HG03575 (cell line): Measurements from ENCODE around the gene PRDM1.

ENCODE experiments used
- ATAC-seq: cut with Tn5 transposase; IDR thresholded peaks from one replicate; pipeline ENCODE4 v1.9.1; 2021; ENCODE audit not compliant: unreplicated experiment, insufficient number of reproducible peaks, low FRiP score; ENCODE audit errors: extremely low read depth

The PRDM1 gene

DNA sequence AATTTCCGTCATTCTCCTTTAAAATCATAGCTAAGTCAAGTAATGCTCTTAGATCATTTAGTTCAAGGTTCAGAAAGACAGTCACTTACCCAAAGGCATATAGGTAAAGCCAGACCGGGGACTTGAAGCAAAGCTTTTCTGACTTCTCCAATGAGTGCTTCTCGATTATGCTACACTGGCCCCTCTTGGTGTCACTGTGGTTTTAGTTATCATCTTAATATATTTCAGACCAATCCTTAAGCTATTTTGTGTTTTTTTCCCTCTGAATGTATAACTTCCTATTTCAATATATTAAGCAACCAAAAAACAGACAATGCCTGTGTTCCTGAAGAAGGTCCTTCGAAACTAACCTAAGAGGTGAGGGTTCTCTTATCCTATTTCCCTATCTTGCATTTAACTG, 3.9 kb downstream of the PRDM1 start:
- ATAC-seq: no peak

DNA sequence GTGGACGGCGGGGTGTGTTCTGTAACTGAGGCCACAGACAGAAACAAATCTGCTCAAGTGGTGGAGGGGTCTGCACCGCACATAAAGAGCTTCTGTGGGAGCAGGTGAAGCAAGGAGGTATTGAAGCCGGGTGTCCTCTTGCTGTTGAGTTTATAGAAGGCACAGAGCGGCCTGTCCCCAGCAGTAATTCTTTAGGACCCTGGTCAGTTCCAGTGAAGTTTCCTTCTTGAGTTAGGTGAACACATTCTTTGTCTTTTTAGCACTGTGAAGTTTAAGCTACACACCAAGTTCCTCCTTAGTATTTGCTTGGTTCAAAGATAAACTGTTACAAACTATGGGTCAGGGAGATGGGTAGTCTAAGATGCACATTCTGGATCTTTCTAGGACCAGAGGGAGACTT, 6.1 kb downstream of the PRDM1 start:
- ATAC-seq: no peak

DNA sequence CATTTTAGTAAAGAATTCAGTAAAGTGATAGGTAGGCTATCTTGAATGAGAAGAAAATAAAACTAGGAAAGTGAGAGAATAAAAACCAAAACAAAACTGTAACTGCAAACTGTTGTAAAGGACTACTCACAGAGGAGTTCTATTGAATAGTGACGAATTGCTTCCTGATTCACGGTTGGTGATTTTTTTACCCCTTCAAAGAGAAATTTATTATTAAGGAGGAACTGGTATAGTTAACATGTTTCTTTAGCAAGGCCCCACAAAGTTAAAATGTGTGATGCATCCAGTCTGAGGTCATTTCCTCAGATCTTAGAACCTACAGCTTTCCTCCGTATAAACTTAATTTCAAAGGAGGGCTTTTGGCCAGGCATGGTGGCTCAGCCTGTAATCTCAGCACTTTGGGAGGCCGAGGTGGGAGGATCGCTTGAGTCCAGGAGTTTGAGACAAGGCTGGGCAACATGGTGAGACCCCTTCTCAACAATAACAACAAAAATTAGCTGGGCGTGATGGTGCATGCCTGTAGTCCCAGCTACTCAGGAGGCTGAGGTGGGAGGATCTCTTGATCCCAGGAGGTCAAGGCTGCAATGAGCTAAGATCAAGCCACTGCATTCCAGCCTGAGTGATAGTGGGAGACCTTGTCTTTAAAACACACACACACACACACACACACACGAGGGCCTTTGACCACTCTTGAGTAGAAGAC, 8.3 kb downstream of the PRDM1 start:
- no peak for ATAC-seq

DNA sequence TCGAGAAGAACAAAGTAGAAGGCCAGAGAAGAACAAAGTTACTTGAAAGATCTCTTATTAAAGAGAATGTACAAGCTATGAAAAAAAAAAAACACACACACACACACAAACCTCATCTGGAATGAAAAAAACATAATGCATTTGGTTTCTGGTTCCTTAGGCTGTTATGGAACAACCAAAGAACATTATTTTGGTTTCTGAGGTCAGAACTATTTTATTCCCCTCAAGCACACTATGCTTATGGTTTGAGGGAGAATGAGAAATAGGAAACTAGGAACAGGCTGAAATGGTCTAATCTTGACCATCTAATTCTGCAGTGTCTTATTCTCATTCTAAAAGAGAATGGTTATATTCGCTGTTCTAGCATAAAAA, 8.8 kb downstream of the PRDM1 start:
- no peak for ATAC-seq

DNA sequence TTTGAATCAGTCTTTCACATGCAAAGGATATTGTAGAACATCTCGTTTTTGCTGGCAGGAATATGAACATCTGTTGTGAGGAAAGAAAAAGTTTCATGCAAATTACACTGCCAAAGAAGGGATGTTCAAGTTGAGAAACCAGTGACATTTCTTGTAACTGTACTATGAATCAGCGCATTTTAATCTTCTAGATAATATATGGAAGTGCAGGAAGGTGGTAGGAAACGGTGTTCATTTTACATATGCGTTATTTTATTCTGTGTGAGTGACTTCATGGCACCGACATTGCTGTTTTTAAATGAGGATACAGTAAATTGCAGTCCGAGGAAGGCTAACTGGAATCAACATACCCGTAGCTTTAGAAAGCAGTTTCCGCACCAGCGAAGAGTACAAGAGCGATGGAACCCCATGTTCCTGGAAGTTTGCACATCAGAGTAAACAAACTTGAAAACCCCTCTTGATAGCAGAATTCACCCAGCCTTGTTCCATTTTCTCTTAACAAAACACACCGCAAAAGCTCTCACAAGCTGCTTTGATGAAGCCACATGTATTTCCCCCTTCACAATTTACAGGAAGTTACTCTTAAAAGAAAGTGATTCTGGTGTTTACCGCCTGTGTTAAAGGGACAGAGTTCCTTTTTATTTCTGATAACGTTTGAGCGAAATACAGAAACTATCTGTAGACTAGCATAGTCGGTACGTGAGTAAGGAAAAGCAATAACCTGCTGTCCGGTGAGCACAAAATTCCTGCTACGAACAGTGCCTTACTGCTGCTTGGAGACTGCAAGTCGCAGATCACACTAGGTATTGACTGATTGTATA, 11.5 kb downstream of the PRDM1 start:
- no peak for ATAC-seq

DNA sequence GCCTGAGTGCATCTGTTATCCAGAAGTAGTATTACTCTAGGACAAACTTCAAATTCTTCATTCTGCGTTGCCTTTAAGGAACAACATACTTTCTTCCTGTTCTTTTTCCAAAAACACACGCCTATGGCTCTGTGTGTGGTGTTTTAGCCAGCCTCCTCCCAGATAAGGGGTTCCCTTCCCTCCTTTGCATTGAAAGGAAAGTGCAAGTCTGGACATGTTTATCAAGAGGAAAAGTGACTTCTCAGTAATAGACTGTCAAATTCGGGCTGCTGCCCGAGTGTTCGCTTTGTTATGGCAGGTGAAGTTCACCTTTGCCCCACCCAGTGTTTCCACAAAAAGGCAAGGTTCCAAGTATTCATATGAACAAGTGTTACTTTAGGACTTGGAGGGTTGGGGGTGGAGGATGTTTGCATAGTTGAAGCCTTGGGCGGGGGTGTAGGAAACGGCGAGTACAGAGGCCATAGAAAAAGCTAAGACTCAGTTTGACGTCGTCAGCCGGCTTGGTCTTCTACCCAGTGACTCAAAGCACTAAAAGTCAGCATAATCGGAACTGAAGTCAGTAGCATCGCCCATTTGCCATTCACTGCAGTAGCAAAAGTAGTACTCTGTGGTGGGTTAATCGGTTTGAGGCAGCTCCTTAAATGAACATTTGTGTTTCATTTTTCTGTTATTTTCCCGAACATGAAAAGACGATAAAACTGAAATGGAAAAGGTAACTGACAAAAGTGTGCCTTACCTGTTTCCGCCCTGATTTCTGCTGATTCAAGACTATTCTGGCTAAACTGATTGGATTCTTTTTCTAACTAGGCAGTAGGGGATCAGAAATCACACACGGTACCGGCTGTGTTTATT, 12.5 kb downstream of the PRDM1 start:
- ATAC-seq: no peak

DNA sequence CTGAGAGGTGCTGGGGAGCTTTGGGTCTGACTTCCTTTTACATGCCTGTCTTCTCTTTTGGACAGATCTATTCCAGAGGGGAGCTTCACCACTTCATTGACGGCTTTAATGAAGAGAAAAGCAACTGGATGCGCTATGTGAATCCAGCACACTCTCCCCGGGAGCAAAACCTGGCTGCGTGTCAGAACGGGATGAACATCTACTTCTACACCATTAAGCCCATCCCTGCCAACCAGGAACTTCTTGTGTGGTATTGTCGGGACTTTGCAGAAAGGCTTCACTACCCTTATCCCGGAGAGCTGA, 13.1 kb downstream of the PRDM1 start:
- no peak for ATAC-seq

GRCh38 chr6:106100755-106101154, 14.6 kb downstream of the PRDM1 start:
- ATAC-seq: no peak

- ATAC-seq: no peak
Measured at GRCh38 chr6:106101466-106101865, 15.3 kb downstream of the PRDM1 start.

DNA sequence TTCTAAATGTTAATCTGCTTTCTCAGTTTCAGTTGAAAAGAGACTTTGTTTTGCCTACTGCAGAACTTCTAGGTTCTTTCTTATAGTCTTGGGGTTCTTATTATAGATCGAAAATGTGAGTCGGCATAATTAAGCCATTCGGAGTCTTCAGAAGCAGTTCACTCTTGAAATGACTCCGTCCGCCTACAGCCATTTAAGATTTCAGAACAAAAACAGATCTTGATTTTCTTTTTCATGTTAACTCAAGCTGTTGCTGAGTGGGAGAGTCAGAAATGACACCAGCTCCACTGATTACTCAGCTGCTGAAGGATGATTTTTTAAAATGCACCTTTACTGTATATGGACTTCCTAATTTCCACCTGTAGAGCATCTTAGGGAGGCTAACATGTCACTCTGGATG, 15.9 kb downstream of the PRDM1 start:
- ATAC-seq: peak; percentile 73

- ATAC-seq: no peak
Measured at GRCh38 chr6:106102967-106103727, 17.0 kb downstream of the PRDM1 start.

DNA sequence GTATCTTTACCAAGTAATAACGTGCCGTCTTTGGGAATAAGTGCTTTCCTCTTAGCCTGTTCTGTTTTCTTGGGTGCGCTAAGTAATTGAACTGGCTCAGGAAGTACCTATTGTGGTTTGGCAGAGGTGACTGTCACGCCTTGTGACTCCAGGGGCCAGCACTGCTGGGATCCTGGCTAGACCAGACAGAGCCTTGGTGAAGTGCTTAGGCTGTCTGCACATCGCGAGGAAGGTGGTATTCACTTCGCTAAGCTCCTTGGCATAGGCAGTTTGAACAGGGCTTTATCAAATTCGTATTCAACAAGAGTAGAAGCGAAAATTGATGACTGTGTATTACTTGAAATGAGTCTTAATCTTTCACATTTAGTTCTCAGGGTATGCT, 17.6 kb downstream of the PRDM1 start:
- ATAC-seq: no peak

DNA sequence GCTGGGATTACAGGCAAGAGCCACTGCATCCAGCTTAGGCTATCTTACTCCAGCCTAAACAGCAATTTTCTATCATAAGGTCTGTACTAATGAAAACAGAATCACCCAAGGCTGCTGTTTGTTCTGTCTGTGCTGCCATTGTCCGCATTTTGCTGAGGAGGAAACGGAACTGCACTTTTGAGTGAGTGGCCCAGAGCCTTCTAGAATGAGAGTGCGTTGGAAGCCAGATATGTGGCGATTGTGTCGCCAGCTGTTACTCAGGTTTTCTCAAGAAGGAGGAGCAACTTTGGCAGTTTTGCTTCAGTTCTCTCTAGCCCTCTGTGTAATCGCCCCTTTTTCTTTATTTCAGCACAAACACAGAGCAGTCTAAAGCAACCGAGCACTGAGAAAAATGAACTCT, 18.3 kb downstream of the PRDM1 start:
- no peak for ATAC-seq

- ATAC-seq: no peak
Measured at GRCh38 chr6:106104941-106105340, 18.8 kb downstream of the PRDM1 start.

DNA sequence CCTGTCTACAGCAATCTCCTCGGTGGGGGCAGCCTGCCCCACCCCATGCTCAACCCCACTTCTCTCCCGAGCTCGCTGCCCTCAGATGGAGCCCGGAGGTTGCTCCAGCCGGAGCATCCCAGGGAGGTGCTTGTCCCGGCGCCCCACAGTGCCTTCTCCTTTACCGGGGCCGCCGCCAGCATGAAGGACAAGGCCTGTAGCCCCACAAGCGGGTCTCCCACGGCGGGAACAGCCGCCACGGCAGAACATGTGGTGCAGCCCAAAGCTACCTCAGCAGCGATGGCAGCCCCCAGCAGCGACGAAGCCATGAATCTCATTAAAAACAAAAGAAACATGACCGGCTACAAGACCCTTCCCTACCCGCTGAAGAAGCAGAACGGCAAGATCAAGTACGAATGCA, 19.4 kb downstream of the PRDM1 start:
- ATAC-seq: no peak

GRCh38 chr6:106106276-106107042, 20.3 kb downstream of the PRDM1 start:
- no peak for ATAC-seq

GRCh38 chr6:106107043-106107613, 21.0 kb downstream of the PRDM1 start:
- no peak for ATAC-seq

DNA sequence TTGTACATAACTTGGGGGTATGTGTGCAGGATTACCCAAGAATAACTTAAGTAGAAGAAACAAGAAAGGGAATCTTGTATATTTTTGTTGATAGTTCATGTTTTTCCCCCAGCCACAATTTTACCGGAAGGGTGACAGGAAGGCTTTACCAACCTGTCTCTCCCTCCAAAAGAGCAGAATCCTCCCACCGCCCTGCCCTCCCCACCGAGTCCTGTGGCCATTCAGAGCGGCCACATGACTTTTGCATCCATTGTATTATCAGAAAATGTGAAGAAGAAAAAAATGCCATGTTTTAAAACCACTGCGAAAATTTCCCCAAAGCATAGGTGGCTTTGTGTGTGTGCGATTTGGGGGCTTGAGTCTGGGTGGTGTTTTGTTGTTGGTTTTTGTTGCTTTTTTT, 22.0 kb downstream of the PRDM1 start:
- no peak for ATAC-seq
